Mucosa of gallbladder (tissue), 1 donor: ENCODE data around the gene SH2D3A. TPM values are rescaled to one million over a fixed set of nuclear protein-coding genes. Genes with fewer than 3 reads are reported as not detected.

Source experiments
- DNase-seq: peaks from one replicate; pipeline ENCODE4 v3.0.0-alpha.2; 2020; ENCODE audit warnings: low spot score
- total RNA-seq: library from RNA; stranded (reverse); gene quantifications from one replicate; pipeline ENCODE4 v1.2.1, GENCODE V29; 2021
- donor health status: DM: no; HTN: no; CAD: no.

The SH2D3A gene
- total RNA-seq, 1 donor from 2014 or later: 28.2 TPM

DNA sequence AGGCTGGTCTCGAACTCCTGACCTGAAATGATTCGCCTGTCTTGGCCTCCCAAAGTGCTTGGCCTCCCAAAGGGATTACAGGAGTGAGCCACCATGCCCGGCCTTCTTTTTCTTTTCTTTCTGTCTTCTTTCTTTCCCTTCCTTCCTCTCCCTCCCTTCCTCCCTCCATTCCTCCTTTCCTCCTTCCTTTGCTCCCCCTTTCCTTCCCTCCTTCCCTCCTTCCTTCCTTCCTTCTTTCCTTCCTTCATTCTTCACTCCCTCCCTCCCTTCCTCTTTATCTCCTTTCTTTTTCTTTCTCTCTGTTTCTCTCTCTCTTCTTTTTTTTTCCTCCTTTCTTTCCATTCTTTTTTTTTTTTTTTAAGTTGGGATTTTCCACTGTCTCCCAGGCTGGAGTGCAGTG lies 58.9 kb downstream of the SH2D3A start:
- DNase-seq: no peak

- DNase-seq: no peak
Measured at GRCh38 chr19:6707658-6708018, 59.6 kb downstream of the SH2D3A start.

DNA sequence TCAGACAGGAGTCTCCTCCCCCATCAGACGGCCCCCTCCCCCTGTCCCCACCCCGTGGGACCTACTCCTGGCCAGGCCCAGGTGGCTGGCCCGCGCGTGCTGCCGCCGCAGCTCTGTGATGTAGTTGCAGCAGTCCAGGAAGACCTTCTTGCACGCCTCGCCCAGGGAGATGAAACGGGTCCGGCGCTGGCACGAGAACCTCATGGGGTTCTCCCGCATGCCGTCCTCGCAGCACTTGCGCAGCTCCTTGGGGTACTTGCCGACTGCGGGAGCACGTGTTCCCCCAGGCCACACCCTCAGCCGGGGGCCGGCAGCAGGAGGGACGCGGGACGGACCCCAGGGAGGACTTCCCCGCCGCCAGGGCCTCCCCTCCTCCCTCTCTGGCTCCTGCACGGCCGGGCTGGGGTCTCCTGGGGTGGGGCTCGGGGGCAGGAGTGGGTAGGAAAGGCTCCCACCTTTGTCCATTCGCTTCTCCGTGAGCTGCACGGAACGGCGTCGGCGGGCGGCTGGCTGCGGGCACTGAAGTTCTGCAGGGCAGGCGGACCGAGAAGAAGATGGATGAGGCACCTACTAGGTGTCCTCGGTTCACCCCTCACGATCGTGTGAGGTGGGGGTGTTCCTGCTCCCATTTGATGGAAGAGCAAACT lies 60.1 kb downstream of the SH2D3A start:
- no peak for DNase-seq

DNA sequence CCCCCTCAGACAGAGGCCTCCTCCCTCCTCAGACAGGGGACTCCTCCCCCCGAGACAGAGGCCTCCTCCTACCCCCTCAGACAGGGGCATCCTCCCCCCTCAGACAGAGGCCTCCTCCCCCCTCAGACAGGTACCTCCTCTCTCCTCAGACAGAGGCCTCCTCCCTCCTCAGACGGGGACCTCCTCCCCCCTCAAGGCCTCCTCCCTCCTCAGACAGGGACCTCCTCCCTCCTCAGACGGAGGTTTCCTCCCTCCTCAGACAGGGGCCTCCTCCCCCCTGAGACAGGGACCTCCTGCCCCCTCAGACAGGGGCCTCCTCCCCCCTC lies 60.6 kb downstream of the SH2D3A start:
- no peak for DNase-seq

DNA sequence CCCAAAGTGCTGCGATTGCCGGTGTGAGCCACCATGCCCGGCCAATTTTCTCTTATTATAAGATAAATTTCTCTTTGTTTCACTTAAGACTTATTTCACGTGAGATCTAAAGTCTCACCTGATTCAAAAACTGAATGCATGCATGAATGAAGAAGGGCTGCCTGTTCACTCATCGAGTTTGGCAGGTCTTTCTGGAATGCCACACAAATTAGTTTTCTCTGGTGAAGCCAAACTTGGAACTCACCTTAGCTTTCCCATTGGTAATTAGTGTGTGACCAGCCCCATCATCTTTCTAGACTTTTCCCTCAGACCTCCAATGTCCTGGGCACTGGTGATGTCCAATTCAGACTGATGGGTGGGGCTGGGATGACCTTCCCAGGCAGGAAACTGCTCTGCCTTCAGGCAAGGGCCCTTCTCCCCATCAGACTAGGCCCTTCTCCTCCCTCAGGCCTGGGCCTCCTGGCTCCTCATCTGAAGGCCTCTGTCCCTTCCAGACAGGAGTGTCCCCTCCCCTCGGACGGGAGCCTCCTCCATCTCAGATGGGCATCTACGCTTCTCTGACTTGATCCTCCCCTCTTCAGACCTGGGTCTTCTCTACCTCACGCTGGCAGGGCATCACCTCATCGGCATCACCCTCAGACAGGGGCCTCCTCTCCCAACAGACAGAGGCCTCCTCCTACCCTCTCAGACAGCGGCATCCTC lies 61.2 kb downstream of the SH2D3A start:
- DNase-seq: no peak

Other genes starting within 250 kb of the SH2D3A start
- gene TNFSF9, start 236.4 kb downstream of the SH2D3A start, total RNA-seq: 1.2 TPM
- gene CD70, start 176.3 kb downstream of the SH2D3A start, total RNA-seq: not detected
- gene TNFSF14, start 97.3 kb downstream of the SH2D3A start, total RNA-seq: 1.8 TPM
- gene C3, start 46.8 kb downstream of the SH2D3A start, total RNA-seq: 486 TPM
- 137 TPM for gene GPR108, start 29.9 kb downstream of the SH2D3A start, total RNA-seq
- 68.9 TPM for gene TRIP10, start 27.8 kb downstream of the SH2D3A start, total RNA-seq
- 12.7 TPM for gene VAV1, start 5.3 kb upstream of the SH2D3A start, total RNA-seq
- gene ADGRE1, start 120.1 kb upstream of the SH2D3A start, total RNA-seq: 0.46 TPM